GM12878 (cell line): ENCODE data around the gene PRPF38A. TPM values are rescaled to one million over a fixed set of nuclear protein-coding genes. Genes with fewer than 3 reads are reported as not detected.

Experiments used
- ATAC-seq: fragments of 200-7000 bp; cut with Tn5 transposase; 3 replicates; pipeline ENCODE4 v1.9.1; 2020; ENCODE audit warnings: mild to moderate bottlenecking, moderate library complexity
- BruUV-seq: library from RNA; stranded (reverse); fragments of 400-500 nt; replicated peaks from 2 replicates; lab custom pipeline; 2021; lab: Mats Ljungman, UMichigan
- CTCF ChIA-PET: fragments of 300-600 bp; sonication (Branson Sonifier 250); formaldehyde crosslinking; extraction: SDS; loops from one replicate; lab custom pipeline; 2021; ENCODE audit warnings: inconsistent platforms; lab: Yijun Ruan, JAX
- POLR2A ChIA-PET: fragments of 350-600 bp; formaldehyde crosslinking; extraction: SDS; loops from one replicate; lab custom pipeline; 2021; ENCODE audit warnings: inconsistent platforms; lab: Charles Lee
- RAD21 ChIA-PET: fragments of 300-600 bp; sonication (Branson Sonifier 250); formaldehyde crosslinking; loops from one replicate; lab custom pipeline; 2023; ENCODE audit warnings: antibody characterized with exemption; ENCODE audit not compliant: unreplicated experiment; lab: Charles Lee
- SMC1A ChIA-PET: fragments of 300-600 bp; sonication (Branson Sonifier 250); formaldehyde crosslinking; loops from one replicate; lab custom pipeline; 2023; ENCODE audit not compliant: unreplicated experiment, uncharacterized antibody; lab: Charles Lee
- DNase-seq: peaks from one replicate; pipeline ENCODE4 v3.0.0-alpha.2; 2011; ENCODE audit warnings: low read depth, low spot score
- FAIRE-seq: peaks from 3 replicates; lab custom pipeline; 2011; peaks lifted over from hg19 to GRCh38; lab: Jason Lieb, UNC
- H2AFZ ChIP-seq: 2 replicates; pipeline ENCODE4 v1.6.0; 2011; ENCODE audit warnings: low read depth, low read length, control low read depth; ENCODE audit not compliant: control insufficient read depth
- H3K27ac ChIP-seq: 2 replicates; pipeline ENCODE4 v1.5.1; 2011; ENCODE audit warnings: control low read depth; ENCODE audit not compliant: control insufficient read depth, insufficient read depth
- H3K27me3 ChIP-seq, 2 experiments: replicated peaks in 1 of 2; 2 replicates each; pipeline versions ENCODE4 v1.6.0 to v1.6.1; 2011; ENCODE audit warnings: low read length in 1 of 2; ENCODE audit not compliant: control insufficient read depth in 2 of 2, insufficient read depth in 2 of 2
- H3K36me3 ChIP-seq, 2 experiments: 2 replicates each; pipeline ENCODE4 v1.5.1; 2011; ENCODE audit warnings: low read length in 1 of 2; ENCODE audit not compliant: control insufficient read depth in 2 of 2, insufficient read depth in 2 of 2
- H3K4me1 ChIP-seq: 2 replicates; pipeline ENCODE4 v1.6.1; 2011; ENCODE audit warnings: mild to moderate bottlenecking, low read length, moderate library complexity, mixed read lengths; ENCODE audit not compliant: control insufficient read depth, insufficient read depth
- H3K4me2 ChIP-seq: 2 replicates; pipeline ENCODE4 v1.6.0; 2011; ENCODE audit warnings: control low read depth; ENCODE audit not compliant: control insufficient read depth, insufficient read depth
- H3K4me3 ChIP-seq: fragments of 200-600 bp; sonication (generic); 2 replicates; pipeline ENCODE4 v1.5.1; 2016
- H3K79me2 ChIP-seq: 2 replicates; pipeline ENCODE4 v1.6.0; 2011; ENCODE audit warnings: low read length; ENCODE audit not compliant: control insufficient read depth, insufficient read depth
- H3K9ac ChIP-seq: 2 replicates; pipeline ENCODE4 v1.8.0; 2011; ENCODE audit warnings: low read length, control low read depth, mixed read lengths; ENCODE audit not compliant: control insufficient read depth, insufficient read depth
- H3K9me3 ChIP-seq: replicated peaks from 3 replicates; pipeline ENCODE4 v1.5.1; 2011; ENCODE audit warnings: mild to moderate bottlenecking, low read length; ENCODE audit not compliant: control insufficient read depth, insufficient read depth
- H4K20me1 ChIP-seq: 2 replicates; pipeline ENCODE4 v1.6.0; 2011; ENCODE audit not compliant: control insufficient read depth, insufficient read depth
- EZH2 ChIP-seq: IDR thresholded peaks from 2 replicates; pipeline ENCODE4 v1.6.1; 2012; ENCODE audit warnings: low read depth, mild to moderate bottlenecking, control low read depth, inconsistent platforms, low read length, borderline replicate concordance; ENCODE audit not compliant: control insufficient read depth
- MYB ChIP-seq: fragments of 150-350 bp; IDR thresholded peaks from 2 replicates; pipeline ENCODE4 v1.6.1; 2014; ENCODE audit warnings: mild to moderate bottlenecking, low read depth, low read length, borderline replicate concordance
- NBN ChIP-seq: fragments of 450-650 bp; IDR thresholded peaks from 2 replicates; pipeline ENCODE4 v1.6.1; 2016
- SP1 ChIP-seq: IDR thresholded peaks from one replicate; pipeline ENCODE4 v1.6.1; 2011; ENCODE audit warnings: low read depth, low read length
- TARDBP ChIP-seq: IDR thresholded peaks from 2 replicates; pipeline ENCODE4 v1.6.1; 2016; ENCODE audit warnings: borderline replicate concordance
- WGBS: methylation state at CpG from one replicate; pipeline ENCODE4 v1.1.6; 2016; ENCODE audit warnings: low lambda C conversion rate; ENCODE audit not compliant: insufficient replicate concordance, insufficient coverage; ENCODE audit errors: missing lambda C conversion rate; 5-methylcytosine and 5-hydroxymethylcytosine counted together
- in situ Hi-C: fragments of 300-500 bp; cut with MboI; formaldehyde crosslinking; loops from 9 replicates; pipeline ENCODE4 v1.14.3; 2018; ENCODE audit warnings: mixed read lengths
- intact Hi-C: fragments of 100-400 bp; cut with micrococcal nuclease; formaldehyde crosslinking; loops from one replicate; pipeline ENCODE4 v1.14.2; 2022; ENCODE audit not compliant: unreplicated experiment
- polyA plus RNA-seq, 11 experiments: library from polyadenylated mRNA; depleted of rRNA in 4 of 11; unstranded in 6 of 11; stranded (reverse) in 5 of 11; fragments of >200 nt; fragmentation: Nextera tagmentation in 4 of 11; fragmentation: Illumina TruSeq in 1 of 11; extraction: Ambion mirVana in 4 of 11; extraction: Trizol in 1 of 11; gene quantifications; 1 replicate in 1 of 11; 2 replicates in 10 of 11; pipeline versions ENCODE4 v1.2.1 to v1.2.3, GENCODE V29; 2011 to 2016; ENCODE audit warnings: inconsistent platforms in 2 of 11, missing spikeins in 2 of 11, low read depth in 1 of 11
- total RNA-seq, 4 experiments: library from RNA; depleted of rRNA in 3 of 4; stranded (reverse); fragments of >200 nt in 3 of 4; fragmentation: Illumina TruSeq in 1 of 4; extraction: Trizol in 1 of 4; gene quantifications; 2 replicates each; pipeline versions ENCODE4 v1.2.1 to v1.2.3, GENCODE V29; 2013 to 2021
- TF ChIP-seq, protein P1 (sequence below): IDR thresholded peaks from 2 replicates; pipeline ENCODE4 v1.6.1; 2012; ENCODE audit warnings: low read length, inconsistent platforms
- TF ChIP-seq, protein P2 (sequence below): fragments of 450-650 bp; IDR thresholded peaks from 2 replicates; pipeline ENCODE4 v1.6.1; 2016; ENCODE audit warnings: mild to moderate bottlenecking
- TF ChIP-seq, protein P3 (sequence below): fragments of 450-650 bp; IDR thresholded peaks from 2 replicates; pipeline ENCODE4 v1.6.1; 2016; ENCODE audit warnings: mild to moderate bottlenecking

The PRPF38A gene
- total and polyA plus RNA-seq, 10 of the 15 experiments (the other 5 are each of a cell fraction or from before 2014, with no cell fraction given) = 31.6 to 117 (median 77.7) TPM

DNA sequence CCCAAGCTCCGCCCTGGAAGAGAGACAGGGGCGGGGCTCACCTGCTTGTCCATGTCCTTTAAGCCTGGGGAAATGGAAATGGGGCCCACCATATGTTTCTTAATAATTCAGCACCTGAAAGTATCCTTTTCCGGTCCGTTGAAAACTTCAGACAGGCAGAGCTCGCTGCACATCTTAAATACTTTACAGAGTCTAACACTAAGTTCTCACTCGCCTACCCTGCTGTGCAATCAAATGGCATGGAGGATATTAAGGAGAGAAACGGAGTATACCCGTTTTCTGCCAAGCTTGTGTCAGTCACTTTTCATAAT is 37.9 kb upstream of the PRPF38A start:
- Histone ChIP-seq H3K4me1 (peaks cover 4% of the 10 kb centered on the region), H3K27ac (no peak overlapping the region), H3K9ac (no peak overlapping the region), H3K27me3 (no peaks in the 10 kb centered on the region), H3K4me3 (peak overlapping the region; percentile 43; the same call in 1 of the 2 replicates), H4K20me1 (no peaks in the 10 kb centered on the region), H3K36me3 (peaks cover 0 to 3% of the 10 kb centered on the region in 2 experiments; a peak in 2 of 4 replicates), H2AFZ (peak overlapping the region; percentile 57), H3K9me3 (no peaks in the 10 kb centered on the region), H3K4me2 (peak overlapping the region; percentile 66), H3K79me2 (peaks cover 21% of the 10 kb centered on the region)
- ChIA-PET POLR2A (interaction anchor here (0.6 to 1.4 kb wide), 7 partner anchors 8 to 330 kb away, joined by 3 to 7 read pairs (median 4); partner anchors contain the start of genes ORC1 and PRPF38A), SMC1A (interaction anchor here (1.0 kb wide), 1 partner anchor 39 kb away, joined by 4 read pairs; the partner anchor contains the start of genes ORC1 and PRPF38A), RAD21 (interaction anchor here (0.7 to 2.1 kb wide), 3 partner anchors 37 to 266 kb away, joined by 3 to 12 read pairs (median 3); partner anchors contain the start of genes ORC1 and PRPF38A), CTCF (no interaction called here)
- ATAC-seq = no peak
- TF ChIP-seq, protein P1, sequence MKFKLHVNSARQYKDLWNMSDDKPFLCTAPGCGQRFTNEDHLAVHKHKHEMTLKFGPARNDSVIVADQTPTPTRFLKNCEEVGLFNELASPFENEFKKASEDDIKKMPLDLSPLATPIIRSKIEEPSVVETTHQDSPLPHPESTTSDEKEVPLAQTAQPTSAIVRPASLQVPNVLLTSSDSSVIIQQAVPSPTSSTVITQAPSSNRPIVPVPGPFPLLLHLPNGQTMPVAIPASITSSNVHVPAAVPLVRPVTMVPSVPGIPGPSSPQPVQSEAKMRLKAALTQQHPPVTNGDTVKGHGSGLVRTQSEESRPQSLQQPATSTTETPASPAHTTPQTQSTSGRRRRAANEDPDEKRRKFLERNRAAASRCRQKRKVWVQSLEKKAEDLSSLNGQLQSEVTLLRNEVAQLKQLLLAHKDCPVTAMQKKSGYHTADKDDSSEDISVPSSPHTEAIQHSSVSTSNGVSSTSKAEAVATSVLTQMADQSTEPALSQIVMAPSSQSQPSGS = no peak
- TF ChIP-seq NBN (no peak), MYB (no peak), EZH2 (no peak), TARDBP (no peak), SP1 (peak; percentile 1)
- TF ChIP-seq, protein P2, sequence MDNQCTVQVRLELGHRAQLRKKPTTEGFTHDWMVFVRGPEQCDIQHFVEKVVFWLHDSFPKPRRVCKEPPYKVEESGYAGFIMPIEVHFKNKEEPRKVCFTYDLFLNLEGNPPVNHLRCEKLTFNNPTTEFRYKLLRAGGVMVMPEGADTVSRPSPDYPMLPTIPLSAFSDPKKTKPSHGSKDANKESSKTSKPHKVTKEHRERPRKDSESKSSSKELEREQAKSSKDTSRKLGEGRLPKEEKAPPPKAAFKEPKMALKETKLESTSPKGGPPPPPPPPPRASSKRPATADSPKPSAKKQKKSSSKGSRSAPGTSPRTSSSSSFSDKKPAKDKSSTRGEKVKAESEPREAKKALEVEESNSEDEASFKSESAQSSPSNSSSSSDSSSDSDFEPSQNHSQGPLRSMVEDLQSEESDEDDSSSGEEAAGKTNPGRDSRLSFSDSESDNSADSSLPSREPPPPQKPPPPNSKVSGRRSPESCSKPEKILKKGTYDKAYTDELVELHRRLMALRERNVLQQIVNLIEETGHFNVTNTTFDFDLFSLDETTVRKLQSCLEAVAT = 0 out of 2 replicates have a peak, but pooled peaks have one; percentile 17
- TF ChIP-seq, protein P3, sequence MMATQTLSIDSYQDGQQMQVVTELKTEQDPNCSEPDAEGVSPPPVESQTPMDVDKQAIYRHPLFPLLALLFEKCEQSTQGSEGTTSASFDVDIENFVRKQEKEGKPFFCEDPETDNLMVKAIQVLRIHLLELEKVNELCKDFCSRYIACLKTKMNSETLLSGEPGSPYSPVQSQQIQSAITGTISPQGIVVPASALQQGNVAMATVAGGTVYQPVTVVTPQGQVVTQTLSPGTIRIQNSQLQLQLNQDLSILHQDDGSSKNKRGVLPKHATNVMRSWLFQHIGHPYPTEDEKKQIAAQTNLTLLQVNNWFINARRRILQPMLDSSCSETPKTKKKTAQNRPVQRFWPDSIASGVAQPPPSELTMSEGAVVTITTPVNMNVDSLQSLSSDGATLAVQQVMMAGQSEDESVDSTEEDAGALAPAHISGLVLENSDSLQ = peak; percentile 65
- FAIRE-seq = no peak
- WGBS = 26% methylated on average over 8 of the region's 8 CpGs
- in situ Hi-C loops (no loop called here), intact Hi-C loops (loop anchor here (1.0 to 10.0 kb wide), 3 partner anchors 37 to 318 kb away; partner anchors contain the start of gene ZFYVE9)
- no peak for DNase-seq
- BruUV-seq = no TSS peak
